ENCODE data around the gene SPATA9. TPM values are rescaled to one million over a fixed set of nuclear protein-coding genes. Genes with fewer than 3 reads are reported as not detected.

SPATA9 gene
- total and polyA plus RNA-seq, 9 of the 15 experiments (the other 6 are each of a cell fraction or from before 2014, with no cell fraction given), result 0.16 to 5.5 (median 0.39) TPM; not detected in 3

GRCh38 chr5:95709967-95710650 is 27.3 kb upstream of the SPATA9 start (continued):
- TF ChIP-seq ZNF318 (IDR thresholded peaks at IDR 0.05; ENCODE audit: borderline replicate concordance in 1 of 2, low read depth in 1 of 2) (no peak), ZNF707 (CRISPR knock-in tag; conservative IDR thresholded peaks at IDR 0.05) (no peak), PCBP2 (IDR thresholded peaks at IDR 0.05; ENCODE audit: low read depth, low read length, poor library complexity, severe bottlenecking) (no peak), IRF1 (CRISPR knock-in tag; IDR thresholded peaks at IDR 0.05; ENCODE audit: borderline replicate concordance) (no peak), FOXM1 (IDR thresholded peaks at IDR 0.05; ENCODE audit: low read depth) (peak; percentile 74), FOXM1 (CRISPR knock-in tag; IDR thresholded peaks at IDR 0.05; ENCODE audit: low read depth) (no peak), SP1 (CRISPR knock-in tag; IDR thresholded peaks at IDR 0.05) (no peak), ZBTB26 (CRISPR knock-in tag; IDR thresholded peaks at IDR 0.05) (no peak), MCM5 (IDR thresholded peaks at IDR 0.05; ENCODE audit: low read depth) (no peak), FOSL1 (tag; conservative IDR thresholded peaks at IDR 0.05) (no peak), NCOR1 (IDR thresholded peaks at IDR 0.05) (peak; percentile 36), ZFX (CRISPR knock-in tag; IDR thresholded peaks at IDR 0.05) (no peak), HNRNPUL1 (IDR thresholded peaks at IDR 0.05; ENCODE audit: low read length) (no peak), ZBTB17 (CRISPR knock-in tag; IDR thresholded peaks at IDR 0.05) (no peak), POLR2A (conservative IDR thresholded peaks at IDR 0.05) (no peak), ZNF57 (CRISPR knock-in tag; IDR thresholded peaks at IDR 0.05) (no peak), ARNT (IDR thresholded peaks at IDR 0.05) (0 out of 4 replicates have a peak, but pooled peaks of 1 of the 2 experiments have one; percentile 13), FOXA3 (CRISPR knock-in tag; conservative IDR thresholded peaks at IDR 0.05 in 1 of 2, IDR thresholded peaks at IDR 0.05 in 1 of 2) (peak; percentile 59 to 87; a peak in 3 of 4 replicates), RAD51 (IDR thresholded peaks at IDR 0.05; ENCODE audit: borderline replicate concordance, low read depth) (peak; percentile 17; the same call in 1 of the 2 replicates)
